Right kidney (tissue), 9 donors: ENCODE results near the gene ZNF367.

Source experiments
- DNase-seq: peaks from one replicate; pipeline ENCODE4 v3.0.0-alpha.2; 2016
- long read RNA-seq, 8 donors: transcript quantifications; one replicate each; lab custom pipeline, GENCODE V29; 2026

ZNF367 gene
- long read RNA-seq, donor 1: 0 reads
- long read RNA-seq, donor 2: 0 reads
- long read RNA-seq, donor 3, partial matches to known transcripts: 0 of 1 reads
- long read RNA-seq, donor 3, other reads (novel, unspliced or antisense): 0 of 1 reads
- long read RNA-seq, donor 4, transcript ZNF367-201 (5 exons, 3,646 nt): major isoform, 7 of 13 reads
- long read RNA-seq, donor 4, partial matches to known transcripts: 6 of 13 reads
- long read RNA-seq, donor 4, other reads (novel, unspliced or antisense): 0 of 13 reads
- long read RNA-seq, donor 5, partial matches to known transcripts: 0 of 4 reads
- long read RNA-seq, donor 5, other reads (novel, unspliced or antisense): 0 of 4 reads
- long read RNA-seq, donor 6, partial matches to known transcripts: 0 of 2 reads
- long read RNA-seq, donor 6, other reads (novel, unspliced or antisense): 0 of 2 reads
- long read RNA-seq, donor 7, partial matches to known transcripts: 0 of 4 reads
- long read RNA-seq, donor 7, other reads (novel, unspliced or antisense): 0 of 4 reads
- long read RNA-seq, donor 8, partial matches to known transcripts: 0 of 1 reads
- long read RNA-seq, donor 8, other reads (novel, unspliced or antisense): 0 of 1 reads

DNA sequence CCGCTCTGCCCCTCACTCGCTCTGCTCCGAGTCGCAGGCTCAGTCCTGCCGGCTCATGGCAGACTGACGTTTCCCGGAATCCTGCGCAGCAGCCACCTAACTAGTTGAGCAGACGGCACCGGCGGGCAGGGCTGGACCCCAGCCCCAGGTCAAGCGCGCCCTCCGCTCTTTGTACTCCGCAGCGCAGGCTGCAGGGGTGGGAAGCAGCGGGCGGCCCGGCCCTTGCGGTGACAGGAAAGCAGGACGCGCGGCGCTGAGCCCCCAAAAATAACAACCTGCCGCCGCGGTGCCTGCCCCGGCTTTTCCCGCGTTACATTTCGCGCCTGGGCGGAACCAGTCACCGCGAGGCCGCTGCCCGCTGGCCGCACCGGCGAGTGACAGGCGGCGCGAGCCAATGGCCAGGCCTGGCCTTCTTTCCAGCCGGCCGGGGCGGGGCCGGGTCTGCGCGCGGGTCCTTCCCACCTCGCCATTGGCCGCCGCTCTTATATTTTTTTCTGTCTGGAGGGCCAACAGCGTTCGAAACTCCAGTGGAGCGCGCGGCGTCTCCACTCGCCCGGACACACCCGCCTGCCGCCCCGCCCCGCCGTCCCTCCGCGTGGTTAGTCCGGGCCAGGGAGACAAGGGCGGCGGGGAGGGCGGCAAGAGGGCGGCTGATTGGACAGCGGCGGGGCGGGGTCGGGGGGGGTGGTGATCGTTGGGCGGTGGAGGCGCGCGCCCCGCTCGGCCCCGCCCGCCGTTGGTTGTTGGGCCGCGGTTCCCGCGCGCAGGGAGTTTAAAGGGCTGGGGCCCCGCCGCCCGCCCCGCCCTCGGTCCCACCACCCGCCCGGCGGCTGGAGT, at the start of gene ZNF367:
ZNF367 (minus strand) TSS at position 288 of the 837 bp plus-strand sequence. CDS start 338 bp downstream, outside the sequence.
- DNase-seq: peak; percentile 95

DNA sequence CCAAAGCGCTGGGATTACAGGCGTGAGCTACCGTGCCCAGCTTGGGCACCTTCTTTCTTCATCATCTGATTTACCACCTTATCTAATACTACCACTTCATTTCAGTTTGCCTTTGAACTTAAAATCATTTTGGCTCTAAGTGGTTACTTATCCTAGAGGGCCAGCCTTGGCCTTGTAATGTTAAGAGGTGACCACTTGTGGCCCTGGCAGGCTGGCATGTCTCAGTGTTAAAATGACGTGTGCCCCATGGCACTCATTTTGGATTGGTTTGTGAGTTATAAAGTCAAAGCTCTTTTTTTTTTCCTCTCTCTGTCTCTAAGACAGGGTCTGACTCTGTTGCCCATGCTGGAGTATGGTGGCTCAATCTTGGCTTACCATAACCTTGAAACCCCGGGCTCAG, 49.6 kb upstream of the ZNF367 start:
- DNase-seq: no peak

DNA sequence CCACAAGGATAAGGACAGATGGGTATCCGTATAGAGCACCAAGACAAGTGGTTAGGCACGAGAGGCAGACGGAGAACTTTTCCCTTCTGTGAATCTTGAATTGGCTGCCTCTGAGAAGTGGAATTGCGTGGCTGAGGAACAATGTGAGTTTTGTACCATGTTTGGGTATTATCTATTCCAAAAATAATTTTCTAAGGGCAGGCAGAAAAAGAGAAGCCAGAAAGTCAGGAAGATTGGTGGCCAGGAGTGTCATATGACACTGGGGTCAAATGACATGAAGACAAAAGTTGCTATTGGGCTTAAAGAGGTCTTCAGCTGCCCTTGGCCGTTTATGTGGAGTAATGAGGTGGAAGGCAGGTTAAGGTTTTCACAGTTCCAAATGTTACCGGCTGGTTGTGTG, 46.3 kb upstream of the ZNF367 start:
- DNase-seq: no peak

DNA sequence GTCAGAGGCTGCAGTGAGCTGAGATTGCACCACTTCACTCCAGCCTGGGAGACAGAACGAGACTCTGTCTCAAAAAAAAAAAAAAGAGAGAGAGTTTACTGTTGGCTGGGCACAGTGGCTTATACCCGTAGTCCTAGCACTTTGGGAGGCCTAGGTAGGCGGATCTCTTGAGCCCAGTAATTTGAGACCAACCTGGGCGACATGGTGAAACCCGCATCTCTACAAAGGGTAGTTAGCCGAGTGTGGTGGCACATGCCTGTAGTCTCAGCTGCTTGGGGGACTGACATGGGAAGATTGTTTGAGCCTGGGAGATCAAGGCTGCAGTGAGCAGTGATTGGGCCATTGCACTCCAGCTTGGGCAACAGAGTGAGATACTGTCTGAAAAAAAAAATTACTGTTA, 44.4 kb upstream of the ZNF367 start:
- DNase-seq: peak; percentile 10

DNA sequence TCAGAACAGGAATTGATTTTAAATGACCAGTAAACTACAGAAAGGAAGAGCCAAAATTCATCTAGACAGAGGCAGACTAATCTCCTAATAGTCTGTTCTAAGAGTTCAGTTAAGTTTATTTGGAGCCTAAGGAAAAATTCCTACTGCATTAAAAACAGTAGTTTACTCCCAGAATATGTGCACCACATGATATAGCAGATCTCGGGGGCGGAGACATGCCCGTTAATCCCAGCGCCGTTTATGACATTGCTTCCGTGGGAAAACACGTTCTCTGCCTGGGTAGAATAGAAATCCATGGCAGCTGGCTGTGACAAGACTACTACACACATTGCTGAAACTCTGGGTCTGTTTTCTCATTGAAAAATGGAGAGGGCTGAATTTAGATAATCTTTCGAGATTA, 43.2 kb upstream of the ZNF367 start:
- DNase-seq: no peak

DNA sequence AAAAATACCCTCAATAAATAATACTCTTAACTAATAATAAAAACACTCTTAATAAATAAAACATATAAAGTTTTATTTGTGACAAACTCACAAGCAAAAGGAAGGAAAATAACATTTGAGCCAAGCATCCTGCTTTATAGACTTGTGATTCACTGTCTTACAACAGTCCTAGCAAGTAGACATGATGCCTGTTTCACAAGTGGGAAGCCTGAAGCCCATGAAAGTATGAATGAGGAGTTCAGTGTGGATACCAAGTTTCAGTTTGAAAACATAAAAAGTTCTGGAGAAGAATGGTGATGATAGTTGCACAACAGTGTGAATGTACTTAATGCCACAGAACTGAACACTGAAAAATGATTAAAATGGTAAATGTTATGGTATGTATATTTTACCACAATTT, 42.7 kb upstream of the ZNF367 start:
- DNase-seq: no peak

DNA sequence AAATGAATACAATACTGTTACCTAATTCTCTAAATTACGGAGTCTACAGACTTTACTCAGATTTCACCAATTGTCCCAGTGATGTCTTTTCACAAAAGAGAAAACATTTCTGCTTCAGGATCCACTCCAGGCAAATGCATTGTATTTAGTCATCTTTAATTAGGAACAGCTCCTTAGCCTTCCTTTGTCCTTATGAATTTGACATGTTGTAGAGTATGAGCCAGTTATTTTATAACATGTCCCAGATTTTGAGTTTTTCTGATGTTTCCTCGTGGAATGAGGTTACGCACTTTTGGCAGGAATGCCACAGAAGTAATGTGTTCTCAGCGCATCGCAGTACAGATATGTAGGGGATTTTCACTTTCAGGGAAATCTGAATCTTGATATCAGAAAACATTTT, 42.3 kb upstream of the ZNF367 start:
- DNase-seq: no peak

DNA sequence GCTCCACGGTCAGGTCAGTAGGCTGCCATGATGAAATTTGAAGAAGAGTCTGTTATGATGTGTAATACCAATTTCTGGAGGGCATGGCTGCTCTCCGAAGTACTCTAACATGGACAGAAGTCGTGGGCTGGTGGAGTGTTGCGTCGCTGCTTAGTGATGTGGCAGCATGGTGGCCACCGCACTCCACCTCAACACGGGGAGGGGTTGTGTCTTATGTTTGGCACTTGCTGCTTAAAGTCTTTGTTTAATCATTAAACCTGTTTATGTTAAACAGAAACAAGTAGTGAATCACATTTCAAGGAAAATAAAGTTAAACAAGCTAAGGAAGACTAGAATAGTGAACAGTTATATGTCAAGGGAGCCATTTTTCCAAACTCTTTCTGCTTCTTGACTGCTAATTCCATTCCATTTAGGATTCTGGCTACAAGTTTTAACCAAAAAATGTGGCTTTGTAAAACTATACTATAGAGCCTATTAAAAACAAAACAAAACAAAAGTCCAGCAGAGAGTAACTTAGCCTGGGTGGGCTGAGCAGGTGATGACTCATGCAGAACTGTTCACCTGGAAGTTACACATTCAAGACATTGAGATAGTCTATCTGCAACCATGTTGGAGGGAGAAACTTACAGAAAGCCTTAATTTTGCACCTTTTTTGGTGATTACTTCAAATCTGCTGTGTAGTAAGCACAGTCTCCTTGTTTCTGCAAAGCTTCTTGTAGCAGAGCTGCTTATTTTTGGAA, 41.3 kb upstream of the ZNF367 start:
- no peak for DNase-seq

DNA sequence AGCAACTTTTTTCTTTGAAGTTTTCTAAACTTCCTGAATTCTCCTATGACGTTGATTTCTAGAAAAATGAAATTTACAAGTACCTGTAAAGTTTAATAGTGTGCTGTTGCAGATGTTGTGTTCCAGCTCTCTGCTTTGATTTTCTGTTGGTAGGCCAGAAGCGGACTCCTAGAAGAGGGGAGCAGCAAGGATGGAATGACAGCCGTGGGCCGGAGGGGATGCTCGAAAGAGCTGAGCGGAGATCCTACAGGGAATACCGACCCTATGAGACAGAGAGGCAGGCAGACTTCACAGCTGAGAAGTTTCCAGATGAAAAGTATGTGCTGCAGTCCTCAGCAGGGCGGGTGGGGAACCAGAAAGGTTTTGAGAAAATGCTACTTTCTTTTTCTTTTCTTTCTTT, 40.1 kb upstream of the ZNF367 start:
- no peak for DNase-seq

DNA sequence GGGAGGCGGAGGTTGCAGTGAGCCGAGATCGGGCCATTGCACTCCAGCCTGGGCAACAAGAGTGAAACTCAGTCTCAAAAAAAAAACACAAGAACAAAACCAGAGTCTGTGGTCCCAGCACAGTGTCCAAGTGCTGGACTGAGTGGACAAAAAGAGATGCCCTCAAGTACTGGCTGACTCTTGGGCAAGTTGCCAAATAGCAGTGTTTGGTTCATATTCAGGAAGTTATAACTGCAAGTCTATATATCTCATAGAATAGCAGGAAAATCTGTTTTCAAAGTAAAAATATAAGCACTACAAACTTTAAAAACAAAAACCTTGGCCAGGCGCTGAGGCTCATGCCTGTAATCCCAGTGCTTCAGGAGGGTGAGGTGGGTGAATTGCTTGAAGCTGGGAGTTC, 39.1 kb upstream of the ZNF367 start:
- no peak for DNase-seq

DNA sequence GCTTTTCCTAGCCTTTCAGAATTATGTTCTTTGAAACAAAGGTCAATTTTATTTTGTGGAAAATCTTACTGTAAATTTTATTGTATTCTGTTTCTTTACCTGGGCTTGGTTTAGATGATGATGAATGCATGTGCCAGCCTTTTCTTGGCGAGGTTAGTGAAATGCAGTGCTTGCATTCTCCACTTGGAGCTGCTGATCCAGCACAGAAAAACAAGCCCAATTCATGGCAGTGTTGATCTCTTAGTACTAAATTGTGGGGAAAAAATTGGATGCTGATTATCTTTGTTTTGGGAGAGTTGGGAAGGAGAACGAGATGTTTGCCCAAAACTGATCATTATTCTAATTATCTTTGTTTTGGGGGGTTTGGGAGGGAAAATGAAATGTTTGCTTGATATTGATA, 35.5 kb upstream of the ZNF367 start:
- DNase-seq: no peak

DNA sequence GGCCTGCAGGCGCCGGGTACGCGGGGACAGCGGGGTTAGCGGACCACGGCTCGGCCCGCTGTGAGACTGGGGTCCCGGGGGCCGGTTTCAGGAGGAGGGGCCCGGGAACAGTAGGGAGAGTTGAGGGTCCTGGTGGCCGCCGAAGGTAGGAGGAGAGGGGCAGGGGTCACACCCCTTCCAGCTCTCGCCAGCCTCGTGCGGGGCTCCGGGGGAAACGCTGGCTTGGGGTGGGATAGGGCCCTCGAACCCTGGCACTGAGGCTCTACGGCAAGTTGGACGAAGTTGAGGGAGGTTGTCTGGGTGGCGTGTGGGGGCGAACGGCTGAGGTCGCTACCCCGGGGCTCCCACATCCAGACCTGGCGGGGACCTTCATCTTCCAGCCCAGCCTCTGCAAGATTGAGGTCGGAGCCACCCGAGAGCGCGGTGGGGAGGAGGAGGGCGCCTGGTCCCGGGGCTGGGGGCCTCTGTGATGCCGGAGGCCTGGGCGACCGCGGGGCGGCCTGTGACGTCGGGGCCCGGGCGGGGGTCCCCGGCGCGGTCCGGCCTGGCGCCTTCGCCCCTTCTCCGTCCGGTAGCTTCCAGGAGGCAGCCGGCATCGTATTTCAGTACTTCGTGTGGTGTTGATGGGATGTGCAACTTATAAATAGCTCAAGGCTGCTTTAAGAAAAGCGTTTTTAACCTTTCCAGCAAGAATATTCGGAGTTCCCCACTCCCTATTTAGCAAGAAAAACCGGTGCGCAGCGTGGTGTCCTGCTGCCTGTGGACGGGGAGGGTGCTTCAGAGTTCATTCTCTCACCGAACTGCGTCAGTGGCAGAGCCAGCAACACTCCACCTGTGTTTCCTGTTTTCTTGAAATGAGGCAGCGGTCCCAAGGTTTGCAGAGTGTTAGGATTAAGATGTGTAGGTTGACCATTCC, 32.7 kb upstream of the ZNF367 start:
- DNase-seq: peak; percentile 78

DNA sequence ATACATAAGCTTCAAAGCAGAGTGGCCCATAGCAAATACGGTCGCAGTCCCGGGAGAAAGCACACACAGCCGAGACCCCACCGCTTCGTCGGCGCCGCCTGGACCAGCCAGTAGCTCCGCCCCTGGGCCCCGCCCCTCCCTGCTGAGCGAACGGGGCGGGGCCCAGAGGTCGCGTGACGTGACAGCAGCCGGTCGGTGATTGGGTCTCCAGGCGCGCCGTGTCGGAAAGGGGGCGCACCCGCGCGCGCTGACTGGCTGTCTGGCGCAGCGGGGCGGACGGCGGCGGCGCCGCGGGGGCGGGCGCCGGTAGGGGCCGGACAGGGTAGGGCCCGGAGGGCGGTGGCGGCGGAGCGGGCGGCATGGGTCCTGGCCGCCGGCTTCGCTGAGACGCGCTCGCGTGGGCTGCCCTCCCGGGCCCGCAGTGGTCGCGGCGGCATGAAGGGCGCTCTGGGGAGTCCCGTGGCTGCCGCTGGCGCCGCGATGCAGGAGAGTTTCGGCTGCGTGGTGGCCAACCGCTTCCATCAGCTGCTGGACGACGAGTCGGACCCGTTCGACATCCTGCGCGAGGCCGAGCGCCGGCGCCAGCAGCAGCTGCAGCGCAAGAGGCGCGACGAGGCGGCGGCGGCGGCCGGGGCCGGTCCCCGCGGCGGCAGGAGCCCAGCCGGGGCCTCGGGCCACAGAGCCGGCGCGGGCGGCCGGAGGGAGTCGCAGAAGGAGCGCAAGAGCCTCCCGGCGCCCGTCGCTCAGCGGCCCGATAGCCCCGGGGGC, 31.9 kb upstream of the ZNF367 start, which contains the start of gene HABP4:
HABP4 (plus strand) TSS at position 325 of the 768 bp plus-strand sequence; CDS start at position 436, 111 bp downstream.
- DNase-seq: peak; percentile 98

DNA sequence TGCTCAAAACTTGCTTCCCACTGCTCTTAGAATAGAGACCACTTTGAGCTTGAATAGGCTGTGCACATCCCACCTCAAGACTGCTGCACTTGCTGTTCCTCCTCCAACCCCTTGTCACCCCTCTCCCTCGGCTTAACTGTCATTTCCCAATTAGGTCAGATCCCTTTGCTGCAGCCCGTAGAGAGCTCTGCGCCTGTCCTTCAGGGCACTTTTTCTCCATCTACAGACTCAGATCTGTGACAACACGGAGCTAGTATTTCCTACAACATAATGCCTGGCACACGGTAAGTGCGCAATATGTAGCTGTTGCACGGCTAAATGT, 31.3 kb upstream of the ZNF367 start:
- no peak for DNase-seq

DNA sequence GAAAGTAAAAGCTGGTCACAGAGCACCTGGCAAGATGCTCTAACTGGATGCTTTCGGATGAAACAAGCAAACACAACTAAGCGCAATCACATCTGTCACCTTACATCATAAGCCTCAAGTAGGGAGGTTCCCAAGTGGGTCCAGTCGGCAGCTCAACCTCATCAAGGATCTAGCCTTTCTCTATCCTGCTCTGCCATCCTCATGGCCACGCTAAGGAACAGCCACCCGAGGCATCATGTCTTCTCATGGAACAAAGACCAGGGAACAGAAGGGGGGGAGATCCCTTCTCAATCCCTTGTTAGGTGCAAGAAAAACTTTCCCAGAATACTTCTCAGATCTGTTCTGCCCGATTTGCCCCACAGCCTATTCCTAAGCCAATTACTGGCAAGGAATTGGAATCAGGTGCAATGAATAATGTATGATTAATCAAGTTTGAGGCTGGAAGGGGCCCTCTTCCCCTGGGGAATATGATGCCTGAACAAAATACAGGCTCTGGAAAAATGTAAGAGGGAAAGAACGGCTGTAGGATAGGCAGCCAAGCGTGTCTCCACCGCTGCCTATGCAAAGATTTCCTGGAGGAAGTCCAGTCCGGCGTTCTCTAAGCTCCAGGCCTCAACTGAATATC, 30.5 kb upstream of the ZNF367 start:
- DNase-seq: no peak

DNA sequence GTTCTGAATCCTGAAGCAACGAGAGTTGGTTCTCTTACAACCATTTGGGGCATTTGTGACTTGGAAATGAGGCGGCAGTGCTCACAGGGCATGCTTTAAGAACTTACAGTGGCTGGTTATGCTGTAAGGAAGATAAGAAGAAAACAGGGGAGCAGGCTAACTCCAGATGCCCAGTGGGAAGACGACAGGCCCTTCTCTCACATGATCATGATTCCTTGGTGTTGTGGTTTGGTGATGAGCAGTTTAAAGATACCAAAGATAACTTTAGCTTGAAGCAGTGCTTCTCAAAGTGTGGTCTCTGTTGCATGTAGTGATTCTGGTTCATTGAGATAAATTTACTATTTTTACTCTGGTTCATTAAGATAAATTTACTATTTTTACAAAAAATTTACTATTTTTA, 29.2 kb upstream of the ZNF367 start:
- no peak for DNase-seq

DNA sequence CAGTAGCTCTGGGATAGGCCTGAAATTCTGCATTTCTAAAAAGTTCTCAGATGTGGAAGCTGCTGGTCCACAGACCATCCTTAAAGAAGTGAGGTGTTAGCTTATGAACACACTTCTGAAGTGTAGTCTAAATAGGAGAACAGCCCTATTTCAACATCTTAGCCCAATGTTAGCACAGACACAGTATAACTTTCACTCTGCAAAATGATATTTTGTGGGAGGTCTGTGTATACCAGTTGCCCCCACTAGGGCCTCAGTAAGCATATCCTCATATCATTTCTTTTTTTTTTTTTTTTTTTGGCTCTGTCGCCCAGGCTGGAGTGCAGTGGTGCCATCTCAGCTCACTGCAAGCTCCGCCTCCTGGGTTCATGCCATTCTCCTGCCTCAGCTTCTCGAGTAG, 24.3 kb upstream of the ZNF367 start:
- no peak for DNase-seq

DNA sequence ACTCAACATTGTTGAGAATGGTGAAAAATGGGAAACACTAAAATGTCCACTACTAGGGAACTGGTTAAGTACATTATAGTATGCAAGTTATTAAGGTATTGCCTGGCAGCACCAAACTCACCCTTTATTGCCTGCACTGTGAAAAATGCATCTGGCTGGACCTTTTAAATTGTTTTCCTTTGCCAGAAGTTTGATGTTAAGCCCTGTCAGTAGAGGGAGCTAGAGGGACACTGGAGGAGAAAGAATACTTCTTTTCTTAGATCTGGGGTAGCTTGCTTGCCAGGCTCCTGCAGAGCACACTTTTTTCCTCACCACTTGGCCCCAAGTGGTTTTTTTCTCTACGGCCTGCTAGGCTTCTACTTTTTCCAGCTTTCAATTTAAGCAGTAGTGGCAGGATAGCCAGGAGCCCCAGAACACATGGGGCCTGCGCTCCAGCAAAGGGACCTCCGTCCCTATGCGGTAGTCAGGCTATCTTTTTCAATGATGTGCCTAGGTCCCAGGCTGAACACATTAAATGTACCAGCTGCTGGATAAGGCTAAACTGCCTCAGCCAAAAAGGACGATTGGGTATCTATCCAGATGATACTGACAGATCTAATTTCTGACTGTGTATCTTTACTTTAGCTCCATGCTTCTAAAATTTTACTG, 23.8 kb upstream of the ZNF367 start:
- DNase-seq: no peak

DNA sequence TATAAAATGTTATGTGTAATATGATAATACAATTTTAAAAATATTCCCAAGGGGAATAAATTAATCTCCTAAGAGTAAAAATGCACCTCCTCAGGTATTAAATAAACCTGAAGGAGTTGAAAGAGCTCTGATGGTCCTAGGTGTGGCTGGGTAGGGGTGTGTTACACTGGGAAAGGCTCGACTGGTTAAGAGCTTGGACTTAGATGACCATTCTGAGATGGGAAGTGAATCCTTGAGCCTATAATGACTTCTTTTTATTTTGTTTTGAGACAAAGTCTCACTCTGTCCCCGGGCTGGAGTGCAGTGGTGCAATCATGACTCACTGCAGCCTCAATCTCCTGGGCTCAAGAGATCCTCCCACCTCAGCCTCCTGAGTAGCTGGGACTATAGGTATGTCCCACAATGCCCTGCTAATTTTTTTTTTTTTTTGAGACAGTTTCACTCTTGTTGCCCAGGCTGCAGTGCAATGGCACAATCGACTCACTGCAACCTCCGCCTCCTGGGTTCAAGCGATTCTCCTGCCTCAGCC, 22.6 kb upstream of the ZNF367 start:
- DNase-seq: no peak
